CD4-positive, CD25-positive, alpha-beta regulatory T cell (primary cell): ENCODE results near the gene TPST2. TPM values are rescaled to one million over a fixed set of nuclear protein-coding genes. Genes with fewer than 3 reads are reported as not detected.

Source experiments
- ATAC-seq, 2 donors: fragments of 150-1000 bp; cut with Tn5 transposase; one replicate each; pipeline ENCODE4 v1.10.0; 2021; ENCODE audit warnings: low read depth in 2 of 2, moderate number of reproducible peaks in 2 of 2, moderate library complexity in 1 of 2
- DNase-seq, 3 donors: peaks; one replicate each; pipeline versions ENCODE4 v3.0.0 to v3.0.0-alpha.2; 2012 to 2022; ENCODE audit warnings: mixed read lengths in 1 of 3
- H3K27ac ChIP-seq: one replicate; pipeline ENCODE4 v1.7.0; 2013; ENCODE audit warnings: mild to moderate bottlenecking, low read length; ENCODE audit not compliant: insufficient read depth, poor library complexity, severe bottlenecking
- H3K27me3 ChIP-seq: one replicate; pipeline ENCODE4 v1.7.0; 2013; ENCODE audit warnings: low read length; ENCODE audit not compliant: control insufficient read depth, insufficient read depth
- H3K36me3 ChIP-seq: one replicate; pipeline ENCODE4 v1.7.0; 2013; ENCODE audit warnings: mild to moderate bottlenecking, low read length, moderate library complexity; ENCODE audit not compliant: control insufficient read depth, insufficient read depth
- H3K4me1 ChIP-seq: 2 replicates; pipeline ENCODE4 v1.7.0; 2013; ENCODE audit warnings: mild to moderate bottlenecking, low read length; ENCODE audit not compliant: insufficient read depth, control insufficient read depth, poor library complexity, severe bottlenecking
- H3K4me3 ChIP-seq: one replicate; pipeline ENCODE4 v1.7.0; 2013; ENCODE audit warnings: low read depth, mild to moderate bottlenecking, low read length, moderate library complexity
- H3K9me3 ChIP-seq, 2 experiments: 1 replicate in 1 of 2; 2 replicates in 1 of 2; pipeline ENCODE4 v1.7.0; 2013; ENCODE audit warnings: low read length in 2 of 2, mild to moderate bottlenecking in 1 of 2, moderate library complexity in 1 of 2; ENCODE audit not compliant: control insufficient read depth in 2 of 2
- H3K27ac Mint-ChIP-seq, 3 donors: one replicate each; pipeline ENCODE4 v1.8.0; 2020 to 2022; ENCODE audit warnings: mild to moderate bottlenecking in 3 of 3, mixed read lengths in 3 of 3, moderate library complexity in 2 of 3
- H3K27me3 Mint-ChIP-seq: one replicate; pipeline ENCODE4 v1.8.0; 2022; ENCODE audit warnings: mild to moderate bottlenecking, mixed read lengths
- H3K36me3 Mint-ChIP-seq: one replicate; pipeline ENCODE4 v1.8.0; 2020; ENCODE audit warnings: mixed read lengths
- H3K4me1 Mint-ChIP-seq, 4 donors: one replicate each; pipeline ENCODE4 v1.8.0; 2020 to 2022; ENCODE audit warnings: mixed read lengths in 4 of 4, mild to moderate bottlenecking in 1 of 4
- H3K4me3 Mint-ChIP-seq, 4 donors: one replicate each; pipeline ENCODE4 v1.8.0; 2020 to 2022; ENCODE audit warnings: mild to moderate bottlenecking in 4 of 4, mixed read lengths in 4 of 4, moderate library complexity in 3 of 4
- H3K9me3 Mint-ChIP-seq, 7 donors: one replicate each; pipeline ENCODE4 v1.8.0; 2020 to 2022; ENCODE audit warnings: mixed read lengths in 7 of 7, mild to moderate bottlenecking in 3 of 7, moderate library complexity in 2 of 7
- polyA plus RNA-seq, 4 donors: library from polyadenylated mRNA; unstranded; fragments of 300-500 nt; fragmentation: Illumina TruSeq; gene quantifications; one replicate each; pipeline ENCODE4 v1.2.3, GENCODE V29; 2021
- total RNA-seq: library from RNA; stranded (reverse); gene quantifications from one replicate; pipeline ENCODE4 v1.2.3, GENCODE V29; 2022

Gene TPST2
- total and polyA plus RNA-seq, 5 donors from 2014 or later, result 36.0 to 64.6 (median 55.0) TPM

- H3K4me1 ChIP-seq, result peaks cover 17% of the 10 kb centered on the region
- DNase-seq (no peak), ATAC-seq (no peak)
- peaks cover 91% of the 10 kb centered on the region for H3K36me3 ChIP-seq
- H3K4me3 Mint-ChIP-seq, result no peak overlapping the region
- no peaks in the 10 kb centered on the region for H3K9me3 ChIP-seq
- H3K27me3 ChIP-seq, result no peaks in the 10 kb centered on the region
- no peak overlapping the region for H3K4me3 ChIP-seq
- no peaks in the 10 kb centered on the region for H3K27me3 Mint-ChIP-seq
- no peak overlapping the region for H3K27ac ChIP-seq
- peak overlapping the region in 1 of 3 donors; percentile 83 for H3K27ac Mint-ChIP-seq
- H3K9me3 Mint-ChIP-seq, result no peaks in the 10 kb centered on the region
- H3K4me1 Mint-ChIP-seq, result peaks cover 0 to 23% (median 19%) of the 10 kb centered on the region in 4 donors
- H3K36me3 Mint-ChIP-seq, result peaks cover 66% of the 10 kb centered on the region
These were observed 90.7 kb downstream of the TPST2 start for GRCh38 chr22:26499188-26499703.

- Mint-ChIP-seq H3K36me3 (peaks cover 54% of the 10 kb centered on the region), H3K27me3 (no peaks in the 10 kb centered on the region), H3K9me3 (no peaks in the 10 kb centered on the region), H3K27ac (no peak overlapping the region), H3K4me3 (no peak overlapping the region), H3K4me1 (peaks cover 0 to 4% (median 2%) of the 10 kb centered on the region in 4 donors)
- no peak overlapping the region for H3K4me3 ChIP-seq
- peaks cover 90% of the 10 kb centered on the region for H3K36me3 ChIP-seq
- DNase-seq (no peak), ATAC-seq (no peak)
- H3K27me3 ChIP-seq, result no peaks in the 10 kb centered on the region
- no peaks in the 10 kb centered on the region for H3K9me3 ChIP-seq
- H3K4me1 ChIP-seq, result no peaks in the 10 kb centered on the region
- H3K27ac ChIP-seq, result no peak overlapping the region
These were observed 93.5 kb downstream of the TPST2 start for GRCh38 chr22:26496456-26496855.

GRCh38 chr22:26494506-26494905 is 95.4 kb downstream of the TPST2 start:
- Mint-ChIP-seq H3K27me3 (no peaks in the 10 kb centered on the region), H3K27ac (peak overlapping the region in 1 of 3 donors; percentile 55), H3K9me3 (no peaks in the 10 kb centered on the region), H3K4me3 (no peak overlapping the region), H3K36me3 (peaks cover 48% of the 10 kb centered on the region), H3K4me1 (peaks cover 0 to 2% (median 1%) of the 10 kb centered on the region in 4 donors)
- Histone ChIP-seq H3K4me1 (no peaks in the 10 kb centered on the region), H3K36me3 (peaks cover 91% of the 10 kb centered on the region), H3K9me3 (no peaks in the 10 kb centered on the region), H3K4me3 (no peak overlapping the region), H3K27me3 (no peaks in the 10 kb centered on the region), H3K27ac (no peak overlapping the region)
- ATAC-seq, result no peak
- no peak for DNase-seq

GRCh38 chr22:26492220-26492619 is 97.7 kb downstream of the TPST2 start:
- Mint-ChIP-seq H3K4me1 (peaks cover 0 to 9% (median 0%) of the 10 kb centered on the region in 4 donors), H3K36me3 (peaks cover 38% of the 10 kb centered on the region), H3K27me3 (no peaks in the 10 kb centered on the region), H3K27ac (no peak overlapping the region), H3K9me3 (no peaks in the 10 kb centered on the region), H3K4me3 (no peak overlapping the region)
- no peaks in the 10 kb centered on the region for H3K4me1 ChIP-seq
- no peaks in the 10 kb centered on the region for H3K27me3 ChIP-seq
- peaks cover 97% of the 10 kb centered on the region for H3K36me3 ChIP-seq
- DNase-seq, result no peak
- ATAC-seq, result no peak
- no peak overlapping the region for H3K27ac ChIP-seq
- H3K4me3 ChIP-seq, result no peak overlapping the region
- no peaks in the 10 kb centered on the region for H3K9me3 ChIP-seq

GRCh38 chr22:26489447-26490036 is 100.4 kb downstream of the TPST2 start:
- Histone ChIP-seq H3K4me3 (no peak overlapping the region), H3K4me1 (peaks cover 9% of the 10 kb centered on the region), H3K27me3 (no peaks in the 10 kb centered on the region), H3K36me3 (peaks cover 71% of the 10 kb centered on the region), H3K27ac (no peak overlapping the region), H3K9me3 (no peaks in the 10 kb centered on the region)
- no peaks in the 10 kb centered on the region for H3K9me3 Mint-ChIP-seq
- DNase-seq, result no peak
- peaks cover 8 to 24% (median 17%) of the 10 kb centered on the region in 4 donors for H3K4me1 Mint-ChIP-seq
- no peak for ATAC-seq
- peak overlapping the region; percentile 27 to 74 (median 60) for H3K27ac Mint-ChIP-seq
- H3K4me3 Mint-ChIP-seq, result no peak overlapping the region
- peaks cover 29% of the 10 kb centered on the region for H3K36me3 Mint-ChIP-seq
- H3K27me3 Mint-ChIP-seq, result no peaks in the 10 kb centered on the region

GRCh38 chr22:26487996-26488395 is 101.9 kb downstream of the TPST2 start:
- Histone ChIP-seq H3K27me3 (no peaks in the 10 kb centered on the region), H3K4me1 (peaks cover 19% of the 10 kb centered on the region), H3K27ac (no peak overlapping the region), H3K9me3 (no peaks in the 10 kb centered on the region), H3K36me3 (peaks cover 56% of the 10 kb centered on the region), H3K4me3 (no peak overlapping the region)
- Mint-ChIP-seq H3K36me3 (peaks cover 22% of the 10 kb centered on the region), H3K4me1 (peaks cover 16 to 29% (median 26%) of the 10 kb centered on the region in 4 donors), H3K27me3 (no peaks in the 10 kb centered on the region), H3K4me3 (peak overlapping the region in 1 of 4 donors; percentile 34), H3K9me3 (no peaks in the 10 kb centered on the region), H3K27ac (no peak overlapping the region)
- ATAC-seq (no peak), DNase-seq (no peak)

- peaks cover 17% of the 10 kb centered on the region for H3K36me3 Mint-ChIP-seq
These were observed 103.5 kb downstream of the TPST2 start for GRCh38 chr22:26486394-26486793.

More at GRCh38 chr22:26486394-26486793, 103.5 kb downstream of the TPST2 start:
- Mint-ChIP-seq H3K4me3 (peak overlapping the region in 3 of 4 donors; percentile 13 to 90 (median 76)), H3K27ac (peak overlapping the region in 1 of 3 donors; percentile 99), H3K27me3 (no peaks in the 10 kb centered on the region), H3K9me3 (no peaks in the 10 kb centered on the region), H3K4me1 (peaks cover 28 to 44% (median 38%) of the 10 kb centered on the region in 4 donors)
- Histone ChIP-seq H3K4me3 (no peak overlapping the region), H3K4me1 (peaks cover 24% of the 10 kb centered on the region), H3K36me3 (peaks cover 40% of the 10 kb centered on the region), H3K27me3 (no peaks in the 10 kb centered on the region), H3K27ac (no peak overlapping the region), H3K9me3 (no peaks in the 10 kb centered on the region)
- ATAC-seq (no peak), DNase-seq (no peak)
